G401 (cell line): ENCODE results near the gene EMILIN1. TPM values are rescaled to one million over a fixed set of nuclear protein-coding genes. Genes with fewer than 3 reads are reported as not detected.

Experiments used
- DNase-seq: peaks from one replicate; pipeline ENCODE4 v3.0.0-alpha.2; 2015; ENCODE audit warnings: low spot score
- in situ Hi-C: cut with HindIII; loops from 2 replicates; pipeline ENCODE4 v1.10.0; 2016; ENCODE audit warnings: low sequenced_read_pairs, mixed read lengths
- total RNA-seq: library from RNA; depleted of rRNA; stranded (reverse); fragments of >200 nt; shearing (Covaris generic); gene quantifications from 2 replicates; pipeline ENCODE4 v1.2.3, GENCODE V29; 2014

The EMILIN1 gene
- total RNA-seq, 1 experiment from 2014 or later: 2.3 TPM

- no peak for DNase-seq
- in situ Hi-C loops: no loop called here
Measured at GRCh38 chr2:27051902-27052645, 26.3 kb upstream of the EMILIN1 start.

DNA sequence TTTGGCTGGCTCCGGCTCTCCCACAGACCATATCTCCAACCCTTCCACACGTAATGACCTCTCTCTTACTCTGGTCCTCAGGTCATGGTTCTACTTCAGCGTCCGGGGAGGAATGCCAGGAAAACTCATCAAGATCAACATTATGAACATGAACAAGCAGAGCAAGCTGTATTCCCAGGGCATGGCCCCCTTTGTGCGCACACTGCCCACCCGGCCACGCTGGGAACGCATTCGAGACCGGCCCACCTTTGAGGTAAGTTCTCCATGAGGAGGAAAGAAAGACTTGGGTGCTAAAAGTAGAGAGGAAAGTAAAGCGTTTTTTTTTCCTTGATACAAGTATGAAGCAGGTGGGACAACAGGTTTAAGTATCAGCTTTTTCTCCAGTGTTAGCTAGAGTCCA is 25.1 kb upstream of the EMILIN1 start:
- in situ Hi-C loops: no loop called here
- no peak for DNase-seq

DNA sequence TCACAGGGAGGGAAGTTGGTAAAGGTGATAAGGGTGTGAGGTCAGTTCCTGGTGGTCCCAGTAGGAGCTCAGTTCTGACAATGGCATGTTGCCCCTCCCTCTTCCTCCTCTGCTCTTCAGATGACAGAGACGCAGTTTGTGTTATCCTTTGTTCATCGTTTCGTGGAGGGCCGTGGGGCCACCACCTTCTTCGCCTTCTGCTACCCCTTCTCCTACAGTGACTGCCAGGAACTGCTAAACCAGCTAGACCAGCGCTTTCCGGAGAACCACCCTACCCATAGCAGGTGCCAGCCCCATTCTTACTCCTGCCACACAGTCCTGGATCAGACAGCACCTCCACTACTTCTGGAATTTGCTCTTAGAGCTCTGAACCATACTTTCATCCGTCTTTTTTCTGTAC is 24.6 kb upstream of the EMILIN1 start:
- in situ Hi-C loops: no loop called here

GRCh38 chr2:27054721-27055120 is 23.7 kb upstream of the EMILIN1 start:
- DNase-seq: no peak
- in situ Hi-C loops: no loop called here

More for the DNA sequence above, 24.6 kb upstream of the EMILIN1 start:
- no peak for DNase-seq

- no peak for DNase-seq
- in situ Hi-C loops: no loop called here
Measured at GRCh38 chr2:27057184-27057583, 21.2 kb upstream of the EMILIN1 start.

GRCh38 chr2:27058210-27058609 is 20.2 kb upstream of the EMILIN1 start:
- DNase-seq: no peak
- in situ Hi-C loops: no loop called here

GRCh38 chr2:27059141-27059820 is 19.1 kb upstream of the EMILIN1 start:
- in situ Hi-C loops: no loop called here
- DNase-seq: no peak

DNA sequence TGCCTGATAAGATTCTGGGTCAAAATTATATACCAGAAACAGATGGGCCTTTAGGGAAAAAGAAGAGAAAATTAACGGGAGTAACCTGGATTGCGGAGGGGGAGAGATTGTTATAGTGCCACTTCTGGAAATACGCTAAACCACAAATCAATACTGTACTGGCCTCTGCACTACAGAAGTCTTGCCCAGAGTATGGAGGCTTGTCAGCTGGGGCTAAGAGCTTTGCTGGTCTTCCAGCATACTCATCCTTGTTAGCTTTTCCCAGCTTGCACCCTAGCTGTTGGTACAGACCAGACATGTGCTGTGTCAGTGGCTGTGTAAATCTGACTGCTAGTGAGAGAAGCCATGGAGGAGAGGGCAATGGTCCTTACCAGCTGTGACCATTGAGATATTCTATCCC is 18.1 kb upstream of the EMILIN1 start:
- no peak for DNase-seq
- in situ Hi-C loops: no loop called here

GRCh38 chr2:27065128-27065527 is 13.3 kb upstream of the EMILIN1 start:
- DNase-seq: no peak
- in situ Hi-C loops: no loop called here

DNA sequence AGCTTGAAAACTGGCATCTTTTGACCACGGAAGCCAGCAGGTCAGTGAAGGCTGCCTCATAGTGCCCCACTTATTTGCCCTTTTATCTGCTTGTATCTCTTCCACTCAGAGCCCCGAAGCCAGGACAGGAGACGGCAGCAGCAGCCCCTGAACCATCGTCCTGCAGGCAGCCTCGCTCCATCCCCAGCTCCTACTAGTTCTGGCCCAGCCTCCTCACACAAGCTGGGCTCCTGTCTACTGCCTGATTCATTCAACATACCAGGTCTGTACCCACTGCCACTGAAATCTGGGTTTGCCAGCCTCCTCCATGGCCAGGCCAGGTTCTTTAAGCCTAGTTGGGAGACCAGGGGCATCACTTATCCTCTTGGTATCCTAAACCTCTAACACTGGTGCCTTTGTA is 11.0 kb upstream of the EMILIN1 start:
- no peak for DNase-seq
- in situ Hi-C loops: no loop called here

- in situ Hi-C loops: no loop called here
- no peak for DNase-seq
Measured at GRCh38 chr2:27069436-27069835, 9.0 kb upstream of the EMILIN1 start.

DNA sequence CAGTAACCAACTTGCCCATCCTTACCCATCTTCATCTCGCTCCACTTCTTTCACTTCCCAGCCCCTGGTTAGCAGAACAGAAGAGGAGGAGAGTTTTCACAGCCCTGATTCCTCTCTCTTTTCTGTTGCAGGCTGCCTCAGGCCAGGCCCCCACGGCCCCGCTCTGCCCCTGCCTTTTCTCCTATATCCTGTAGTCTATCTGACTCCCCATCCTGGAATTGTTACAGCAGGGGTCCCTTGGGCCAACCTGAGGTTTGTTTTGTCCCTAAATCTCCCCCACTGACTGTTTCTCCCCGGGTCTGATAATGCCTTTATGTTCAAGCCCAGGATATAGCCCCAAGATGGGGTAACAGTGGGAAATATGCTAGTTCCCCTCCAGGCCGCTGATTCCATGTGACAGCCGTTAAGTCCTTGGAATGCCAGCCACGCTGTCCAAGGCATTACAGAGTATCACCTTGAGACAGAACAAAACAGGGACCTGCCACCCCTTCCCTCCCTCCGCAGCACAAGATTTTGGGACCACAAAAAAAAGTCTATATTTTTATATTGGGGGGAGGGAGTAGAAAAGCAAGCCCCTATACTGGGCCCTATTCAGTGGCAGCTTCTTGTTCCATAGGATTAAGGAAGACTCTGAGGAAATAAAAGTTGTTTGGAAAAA is 8.3 kb upstream of the EMILIN1 start:
- DNase-seq: no peak
- in situ Hi-C loops: no loop called here

DNA sequence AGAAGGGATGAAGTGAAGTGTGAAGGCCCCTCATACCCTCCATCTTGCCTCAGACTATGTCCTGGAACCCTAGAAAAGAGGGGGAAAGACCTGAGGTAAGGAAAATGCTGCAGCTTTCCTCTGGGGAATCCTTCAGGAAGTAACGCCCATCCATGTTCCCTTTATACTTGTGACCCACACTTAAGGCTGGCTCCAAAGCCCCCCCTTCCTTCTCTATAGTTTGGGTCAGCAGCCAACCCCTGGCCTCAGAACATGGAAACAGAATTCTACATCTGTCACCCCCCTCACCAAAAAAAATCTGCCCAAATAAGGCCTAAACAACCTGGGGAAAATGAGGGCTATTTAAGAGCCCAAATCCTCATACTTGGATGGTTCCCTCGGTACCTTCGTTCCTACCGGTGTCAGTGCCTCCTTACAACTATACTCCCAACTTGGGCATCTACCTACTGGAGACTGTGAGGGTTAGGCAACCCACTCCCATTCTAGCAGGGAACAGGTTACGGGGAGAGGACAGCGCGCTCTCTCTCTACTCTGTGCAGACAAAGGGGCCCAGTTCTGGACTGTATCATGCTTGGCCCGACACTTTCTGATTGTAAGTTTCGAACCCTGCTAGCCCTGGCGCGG is 7.7 kb upstream of the EMILIN1 start:
- no peak for DNase-seq
- in situ Hi-C loops: no loop called here

- peak; percentile 93 for DNase-seq
- in situ Hi-C loops: no loop called here
Measured at GRCh38 chr2:27071277-27071989, 7.0 kb upstream of the EMILIN1 start, which contains the start of gene OST4. Gene OST4, minus strand, starts transcription at chr2:27071654.

DNA sequence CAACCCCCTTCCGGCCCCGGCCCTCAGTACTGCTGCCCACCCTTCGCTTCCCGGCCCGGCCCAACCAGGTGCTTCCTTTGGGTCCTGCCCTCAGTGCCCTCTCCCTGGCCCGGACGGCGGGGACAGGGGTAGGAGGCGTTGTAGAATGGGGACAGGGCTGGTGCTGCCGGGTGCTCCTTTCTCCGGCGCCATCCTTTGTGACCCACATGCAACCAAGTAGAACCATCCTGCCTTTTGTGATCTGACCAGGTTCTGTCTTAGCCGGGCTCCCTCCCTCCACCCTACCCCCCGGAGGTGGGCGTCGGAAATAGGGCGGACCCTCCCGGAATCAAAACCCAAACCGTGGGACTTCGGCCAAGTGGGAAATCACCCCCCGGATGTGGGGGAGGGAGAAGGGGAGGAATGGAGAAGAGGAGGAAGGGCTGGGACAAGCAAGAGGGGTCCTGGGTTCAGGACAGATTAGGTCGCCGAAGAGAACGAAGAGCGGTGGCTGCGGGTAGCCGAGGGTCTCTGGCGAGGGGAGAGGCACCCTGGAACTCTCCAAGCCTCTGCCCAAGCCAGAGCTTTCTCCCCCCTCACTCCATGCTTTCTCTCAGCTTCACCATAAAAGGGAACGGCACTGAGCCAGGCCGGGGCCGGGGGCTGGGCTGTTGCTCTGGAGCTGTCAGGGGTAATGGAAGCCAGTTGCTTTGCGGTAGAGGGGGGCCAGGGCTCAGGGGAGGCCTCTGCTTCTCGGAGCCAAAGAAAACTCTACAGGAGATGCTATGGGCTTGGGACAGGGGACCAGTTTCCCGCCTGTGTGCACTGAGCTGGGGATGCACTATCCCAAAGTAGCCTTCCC is 6.2 kb upstream of the EMILIN1 start:
- in situ Hi-C loops: no loop called here

GRCh38 chr2:27072920-27073319 is 5.5 kb upstream of the EMILIN1 start:
- no peak for DNase-seq
- in situ Hi-C loops: no loop called here

More for the DNA sequence above, 6.2 kb upstream of the EMILIN1 start:
- DNase-seq: no peak

GRCh38 chr2:27073782-27074181 is 4.6 kb upstream of the EMILIN1 start:
- in situ Hi-C loops: no loop called here
- DNase-seq: no peak

GRCh38 chr2:27074738-27075565 is 3.5 kb upstream of the EMILIN1 start:
- DNase-seq: no peak
- in situ Hi-C loops: no loop called here
